A673 (cell line): ENCODE data around the gene GPR158.

Experiments
- CTCF ChIP-seq: fragments of 300-800, 200-600 bp; sonication (generic); conservative IDR thresholded peaks from 2 replicates; pipeline ENCODE4 v1.5.1; 2017; ENCODE audit warnings: low read depth, mild to moderate bottlenecking, antibody characterized with exemption, low read length, moderate library complexity, mixed read lengths
- EZH2 ChIP-seq: fragments of 200-600 bp; sonication (generic); IDR thresholded peaks from 2 replicates; pipeline ENCODE4 v1.6.1; 2017; ENCODE audit warnings: borderline replicate concordance, low read depth, mild to moderate bottlenecking, mixed read lengths, antibody characterized with exemption, low read length; ENCODE audit not compliant: poor library complexity, severe bottlenecking

- TF ChIP-seq CTCF (no peak), EZH2 (no peak)
Observed at GRCh38 chr10:25177093-25177753, 2.4 kb downstream of the GPR158 start.
